SK-N-SH (cell line): ENCODE measurements around the gene P3H3. TPM values are rescaled to one million over a fixed set of nuclear protein-coding genes. Genes with fewer than 3 reads are reported as not detected.

ENCODE experiments used
- CTCF ChIA-PET: fragments of 300-600, 350-600 bp; formaldehyde crosslinking; extraction: SDS; loops from one replicate; lab custom pipeline; 2021; lab: Yijun Ruan, JAX
- POLR2A ChIA-PET: fragments of 350-600 bp; sonication (Branson Sonifier 250); formaldehyde crosslinking; extraction: SDS; loops from one replicate; lab custom pipeline; 2020; ENCODE audit warnings: antibody characterized with exemption, inconsistent platforms; lab: Yijun Ruan, JAX
- DNase-seq: peaks from one replicate; pipeline ENCODE4 v3.0.0; 2012
- H2AFZ ChIP-seq: fragments of 200-600 bp; sonication (generic); 2 replicates; pipeline ENCODE4 v1.8.1; 2016; ENCODE audit warnings: antibody characterized with exemption, mild to moderate bottlenecking, low read depth
- H3F3A ChIP-seq: fragments of 200-600 bp; sonication (generic); replicated peaks from 2 replicates; pipeline ENCODE3; 2016; ENCODE audit warnings: antibody characterized with exemption, mild to moderate bottlenecking; ENCODE audit not compliant: insufficient read depth
- H3K27ac ChIP-seq, 2 experiments: fragments of 200-500 bp in 1 of 2; fragments of 200-600 bp in 1 of 2; sonication (Bioruptor generic) in 1 of 2; sonication (generic), shearing (Covaris generic) in 1 of 2; 2 replicates each; pipeline versions ENCODE4 v1.5.1 to v1.6.1; 2014 to 2016; ENCODE audit warnings: low read depth in 2 of 2, inconsistent platforms in 1 of 2, low read length in 1 of 2, mild to moderate bottlenecking in 1 of 2, mixed read lengths in 1 of 2
- H3K27me3 ChIP-seq: fragments of 200-600 bp; sonication (generic), shearing (Covaris generic); 2 replicates; pipeline ENCODE4 v1.6.1; 2016; ENCODE audit warnings: mixed run types; ENCODE audit not compliant: insufficient read depth
- H3K36me3 ChIP-seq, 2 experiments: fragments of 200-500 bp in 1 of 2; fragments of 200-600 bp in 1 of 2; sonication (Bioruptor generic) in 1 of 2; sonication (generic) in 1 of 2; replicated peaks in 1 of 2; 2 replicates each; pipeline versions ENCODE3 to v1.5.1; 2014 to 2016; ENCODE audit warnings: low read length in 1 of 2, mild to moderate bottlenecking in 1 of 2; ENCODE audit not compliant: insufficient read depth in 2 of 2, control insufficient read depth in 1 of 2
- H3K4me1 ChIP-seq, 2 experiments: fragments of 200-500 bp in 1 of 2; fragments of 200-600 bp in 1 of 2; sonication (Bioruptor generic) in 1 of 2; sonication (generic), shearing (Covaris generic) in 1 of 2; 2 replicates each; pipeline versions ENCODE4 v1.5.1 to v1.6.1; 2014 to 2016; ENCODE audit warnings: low read depth in 1 of 2, low read length in 1 of 2, mixed run types in 1 of 2; ENCODE audit not compliant: insufficient read depth in 2 of 2, control insufficient read depth in 1 of 2
- H3K4me2 ChIP-seq: fragments of 200-600 bp; sonication (generic), shearing (Covaris generic); 2 replicates; pipeline ENCODE4 v1.6.1; 2017; ENCODE audit warnings: mixed run types
- H3K4me3 ChIP-seq, 2 experiments: fragments of 200-500 bp in 1 of 2; fragments of 200-600 bp in 1 of 2; sonication (Bioruptor generic) in 1 of 2; sonication (generic), shearing (Covaris generic) in 1 of 2; 2 replicates each; pipeline versions ENCODE4 v1.5.1 to v1.8.1; 2014 to 2016; ENCODE audit warnings: low read depth in 2 of 2, inconsistent platforms in 1 of 2, low read length in 1 of 2, mild to moderate bottlenecking in 1 of 2, mixed read lengths in 1 of 2, moderate library complexity in 1 of 2
- H3K79me2 ChIP-seq: fragments of 200-600 bp; sonication (generic); 2 replicates; pipeline ENCODE4 v1.8.1; 2017; ENCODE audit warnings: mild to moderate bottlenecking; ENCODE audit not compliant: insufficient read depth
- H3K9ac ChIP-seq: fragments of 200-600 bp; sonication (generic); 2 replicates; pipeline ENCODE4 v1.6.1; 2017; ENCODE audit warnings: mixed run types
- H3K9me2 ChIP-seq: fragments of 200-600 bp; sonication (generic); 2 replicates; pipeline ENCODE4 v1.6.1; 2017; ENCODE audit warnings: mixed run types
- H3K9me3 ChIP-seq: fragments of 200-600 bp; sonication (generic); 2 replicates; pipeline ENCODE4 v1.6.1; 2017; ENCODE audit warnings: mixed run types, mild to moderate bottlenecking, moderate library complexity
- H4K20me1 ChIP-seq: fragments of 200-600 bp; sonication (generic); 2 replicates; pipeline ENCODE4 v1.6.1; 2017; ENCODE audit warnings: mild to moderate bottlenecking, mixed run types; ENCODE audit not compliant: insufficient read depth
- CHD2 ChIP-seq: fragments of 150-350 bp; IDR thresholded peaks from 2 replicates; pipeline ENCODE4 v1.6.1; 2018; ENCODE audit warnings: low read length; ENCODE audit not compliant: partially characterized antibody
- ELF1 ChIP-seq: IDR thresholded peaks from 2 replicates; pipeline ENCODE4 v1.4.0; 2012
- FOSL2 ChIP-seq: IDR thresholded peaks from 2 replicates; pipeline ENCODE4 v1.4.0; 2012; ENCODE audit warnings: low read depth, mild to moderate bottlenecking, moderate library complexity, borderline replicate concordance
- GABPA ChIP-seq: IDR thresholded peaks from 2 replicates; pipeline ENCODE4 v1.4.0; 2012; ENCODE audit warnings: low read depth, mild to moderate bottlenecking
- GATA2 ChIP-seq: sonication (generic); formaldehyde crosslinking; IDR thresholded peaks from 2 replicates; pipeline ENCODE4 v1.5.0; 2020; ENCODE audit warnings: mild to moderate bottlenecking, missing genetic modification reagents
- JUND ChIP-seq: IDR thresholded peaks from 2 replicates; pipeline ENCODE4 v1.4.0; 2012
- MXI1 ChIP-seq: IDR thresholded peaks from 2 replicates; pipeline ENCODE4 v1.6.1; 2012; ENCODE audit warnings: mild to moderate bottlenecking, low read depth, low read length, improper control_type of control experiment
- NFIC ChIP-seq: IDR thresholded peaks from 2 replicates; pipeline ENCODE4 v1.4.0; 2012; ENCODE audit warnings: borderline replicate concordance
- NRF1 ChIP-seq: IDR thresholded peaks from 2 replicates; pipeline ENCODE4 v1.6.1; 2012; ENCODE audit warnings: low read depth, mild to moderate bottlenecking, low read length
- POLR2AphosphoS5 ChIP-seq: IDR thresholded peaks from 2 replicates; pipeline ENCODE4 v1.6.1; 2012; ENCODE audit warnings: low read depth, low read length
- RAD21 ChIP-seq: IDR thresholded peaks from 2 replicates; pipeline ENCODE4 v1.6.1; 2012; ENCODE audit warnings: mild to moderate bottlenecking, low read length
- RCOR1 ChIP-seq: fragments of 150-350 bp; IDR thresholded peaks from 2 replicates; pipeline ENCODE4 v1.6.1; 2017; ENCODE audit warnings: antibody characterized with exemption, low read length
- RXRA ChIP-seq: IDR thresholded peaks from 2 replicates; pipeline ENCODE4 v1.4.0; 2012; ENCODE audit warnings: low read depth, mild to moderate bottlenecking, borderline replicate concordance
- SIN3A ChIP-seq: IDR thresholded peaks from 2 replicates; pipeline ENCODE4 v1.6.1; 2012; ENCODE audit warnings: low read depth, mild to moderate bottlenecking, low read length, moderate library complexity, borderline replicate concordance
- SMC3 ChIP-seq: IDR thresholded peaks from 2 replicates; pipeline ENCODE4 v1.6.1; 2012; ENCODE audit warnings: low read depth, low read length, improper control_type of control experiment
- TAF1 ChIP-seq: IDR thresholded peaks from 2 replicates; pipeline ENCODE4 v1.6.1; 2012; ENCODE audit warnings: low read depth, mild to moderate bottlenecking, low read length, moderate library complexity, borderline replicate concordance
- TCF12 ChIP-seq: IDR thresholded peaks from 2 replicates; pipeline ENCODE4 v1.4.0; 2012
- TEAD4 ChIP-seq: IDR thresholded peaks from 2 replicates; pipeline ENCODE4 v1.4.0; 2012; ENCODE audit warnings: mild to moderate bottlenecking, borderline replicate concordance; ENCODE audit not compliant: insufficient read depth
- USF2 ChIP-seq: fragments of 150-350 bp; IDR thresholded peaks from 2 replicates; pipeline ENCODE4 v1.6.1; 2017; ENCODE audit warnings: antibody characterized with exemption, low read length, low read depth, borderline replicate concordance
- WGBS: methylation state at CpG from one replicate; pipeline ENCODE4 v1.1.6; 2017; ENCODE audit warnings: low lambda C conversion rate; 5-methylcytosine and 5-hydroxymethylcytosine counted together
- polyA plus RNA-seq, 3 experiments: library from polyadenylated mRNA; depleted of rRNA; stranded (reverse); fragments of >200 nt; gene quantifications; 2 replicates each; pipeline ENCODE4 v1.2.3, GENCODE V29; 2012
- TF ChIP-seq, protein P1 (sequence below): IDR thresholded peaks from 2 replicates; pipeline ENCODE4 v1.4.0; 2012; ENCODE audit warnings: low read depth, borderline replicate concordance
- TF ChIP-seq, protein P2 (sequence below): fragments of 150-350 bp; IDR thresholded peaks from 2 replicates; pipeline ENCODE4 v1.6.1; 2016; ENCODE audit warnings: mild to moderate bottlenecking, low read depth, low read length
- TF ChIP-seq, protein P3 (sequence below): IDR thresholded peaks from 2 replicates; pipeline ENCODE4 v1.4.0; 2012; ENCODE audit warnings: low read depth
- TF ChIP-seq, protein P4 (sequence below): fragments of 200-600 bp; sonication (generic); IDR thresholded peaks from 2 replicates; pipeline ENCODE4 v1.6.1; 2017; ENCODE audit warnings: antibody characterized with exemption, mild to moderate bottlenecking, moderate library complexity

P3H3 gene
- polyA plus RNA-seq, 1 of the 3 experiments (the other 2 are of a cell fraction): 74.6 TPM

- Histone ChIP-seq H2AFZ (no peak overlapping the region), H3K9me3 (no peaks in the 10 kb centered on the region), H3K27ac (no peak overlapping the region), H3K27me3 (no peaks in the 10 kb centered on the region), H3K9me2 (no peaks in the 10 kb centered on the region), H4K20me1 (no peaks in the 10 kb centered on the region), H3K4me3 (no peak overlapping the region), H3K9ac (no peak overlapping the region), H3F3A (peaks cover 7% of the 10 kb centered on the region), H3K79me2 (no peaks in the 10 kb centered on the region), H3K36me3 (no peaks in the 10 kb centered on the region), H3K4me2 (no peak overlapping the region), H3K4me1 (peaks cover 0 to 8% of the 10 kb centered on the region in 2 experiments; a peak in 1 of 4 replicates)
- CTCF ChIA-PET: interaction anchor here (1.0 to 7.7 kb wide), 5 partner anchors 24 to 87 kb away, joined by 3 to 74 read pairs (median 3); partner anchors contain the start of genes GPR162 and MLF2
- DNase-seq: no peak
- no peak for TF ChIP-seq TAF1
- TF ChIP-seq RXRA: no peak
- no peak for TF ChIP-seq NRF1
- TF ChIP-seq GATA2 (CRISPR knock-in tag): no peak
- no peak for TF ChIP-seq SMC3
- TF ChIP-seq RAD21: no peak
- no peak for TF ChIP-seq ELF1
- TF ChIP-seq, protein P1, sequence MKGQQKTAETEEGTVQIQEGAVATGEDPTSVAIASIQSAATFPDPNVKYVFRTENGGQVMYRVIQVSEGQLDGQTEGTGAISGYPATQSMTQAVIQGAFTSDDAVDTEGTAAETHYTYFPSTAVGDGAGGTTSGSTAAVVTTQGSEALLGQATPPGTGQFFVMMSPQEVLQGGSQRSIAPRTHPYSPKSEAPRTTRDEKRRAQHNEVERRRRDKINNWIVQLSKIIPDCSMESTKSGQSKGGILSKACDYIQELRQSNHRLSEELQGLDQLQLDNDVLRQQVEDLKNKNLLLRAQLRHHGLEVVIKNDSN: no peak
- no peak for TF ChIP-seq TEAD4
- no peak for TF ChIP-seq RCOR1
- no peak for TF ChIP-seq USF2
- TF ChIP-seq TCF12: no peak
- no peak for TF ChIP-seq NFIC
- no peak for TF ChIP-seq POLR2AphosphoS5
- TF ChIP-seq CHD2: no peak
- no peak for TF ChIP-seq MXI1
- POLR2A ChIA-PET: no interaction called here
- WGBS: 76% methylated on average over 6 of the region's 6 CpGs
Measured at GRCh38 chr12:6782119-6782518, 46.1 kb upstream of the P3H3 start.

GRCh38 chr12:6782850-6783566 is 45.2 kb upstream of the P3H3 start:
- Histone ChIP-seq H3F3A (peaks cover 7% of the 10 kb centered on the region), H3K27me3 (no peaks in the 10 kb centered on the region), H3K4me2 (no peak overlapping the region), H3K79me2 (no peaks in the 10 kb centered on the region), H3K4me1 (peaks cover 0 to 8% of the 10 kb centered on the region in 2 experiments; a peak in 1 of 4 replicates), H4K20me1 (no peaks in the 10 kb centered on the region), H3K9me2 (no peaks in the 10 kb centered on the region), H2AFZ (no peak overlapping the region), H3K9me3 (no peaks in the 10 kb centered on the region), H3K27ac (no peak overlapping the region)
- WGBS: 59% methylated on average over 7 of the region's 10 CpGs
- ChIA-PET CTCF (interaction anchor here (0.7 to 7.7 kb wide), 6 partner anchors 13 to 53 kb away, joined by 3 to 74 read pairs (median 4); partner anchors contain the start of genes GPR162, MLF2 and PTMS), POLR2A (no interaction called here)
- DNase-seq: no peak
- TF ChIP-seq, protein P2, sequence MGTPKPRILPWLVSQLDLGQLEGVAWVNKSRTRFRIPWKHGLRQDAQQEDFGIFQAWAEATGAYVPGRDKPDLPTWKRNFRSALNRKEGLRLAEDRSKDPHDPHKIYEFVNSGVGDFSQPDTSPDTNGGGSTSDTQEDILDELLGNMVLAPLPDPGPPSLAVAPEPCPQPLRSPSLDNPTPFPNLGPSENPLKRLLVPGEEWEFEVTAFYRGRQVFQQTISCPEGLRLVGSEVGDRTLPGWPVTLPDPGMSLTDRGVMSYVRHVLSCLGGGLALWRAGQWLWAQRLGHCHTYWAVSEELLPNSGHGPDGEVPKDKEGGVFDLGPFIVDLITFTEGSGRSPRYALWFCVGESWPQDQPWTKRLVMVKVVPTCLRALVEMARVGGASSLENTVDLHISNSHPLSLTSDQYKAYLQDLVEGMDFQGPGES: no peak
- TF ChIP-seq SIN3A (no peak), USF2 (no peak), GABPA (no peak), MXI1 (no peak), FOSL2 (no peak), JUND (no peak), SMC3 (no peak), NRF1 (no peak), NFIC (no peak)
- TF ChIP-seq, protein P3, sequence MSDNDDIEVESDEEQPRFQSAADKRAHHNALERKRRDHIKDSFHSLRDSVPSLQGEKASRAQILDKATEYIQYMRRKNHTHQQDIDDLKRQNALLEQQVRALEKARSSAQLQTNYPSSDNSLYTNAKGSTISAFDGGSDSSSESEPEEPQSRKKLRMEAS: no peak
- TF ChIP-seq, protein P4, sequence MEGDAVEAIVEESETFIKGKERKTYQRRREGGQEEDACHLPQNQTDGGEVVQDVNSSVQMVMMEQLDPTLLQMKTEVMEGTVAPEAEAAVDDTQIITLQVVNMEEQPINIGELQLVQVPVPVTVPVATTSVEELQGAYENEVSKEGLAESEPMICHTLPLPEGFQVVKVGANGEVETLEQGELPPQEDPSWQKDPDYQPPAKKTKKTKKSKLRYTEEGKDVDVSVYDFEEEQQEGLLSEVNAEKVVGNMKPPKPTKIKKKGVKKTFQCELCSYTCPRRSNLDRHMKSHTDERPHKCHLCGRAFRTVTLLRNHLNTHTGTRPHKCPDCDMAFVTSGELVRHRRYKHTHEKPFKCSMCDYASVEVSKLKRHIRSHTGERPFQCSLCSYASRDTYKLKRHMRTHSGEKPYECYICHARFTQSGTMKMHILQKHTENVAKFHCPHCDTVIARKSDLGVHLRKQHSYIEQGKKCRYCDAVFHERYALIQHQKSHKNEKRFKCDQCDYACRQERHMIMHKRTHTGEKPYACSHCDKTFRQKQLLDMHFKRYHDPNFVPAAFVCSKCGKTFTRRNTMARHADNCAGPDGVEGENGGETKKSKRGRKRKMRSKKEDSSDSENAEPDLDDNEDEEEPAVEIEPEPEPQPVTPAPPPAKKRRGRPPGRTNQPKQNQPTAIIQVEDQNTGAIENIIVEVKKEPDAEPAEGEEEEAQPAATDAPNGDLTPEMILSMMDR: no peak
- TF ChIP-seq, all 33 proteins: peak for 0
- Histone ChIP-seq H3K4me3 (no peak overlapping the region), H3K36me3 (no peaks in the 10 kb centered on the region), H3K9ac (no peak overlapping the region)
